KBM-7 (cell line): ENCODE results near the gene CEMIP2.
"Not testable (repeated sequence)": the region's sequence is repeated elsewhere in the genome, so short reads cannot be mapped to it uniquely, and the experiment has no call there.

Experiments used
- DNase-seq: peaks from one replicate; pipeline ENCODE4 v3.0.0-alpha.2; 2015
- in situ Hi-C: fragments of 300-500 bp; cut with MboI; formaldehyde crosslinking; loops from 2 replicates; pipeline ENCODE4 v1.14.3; 2020; ENCODE audit warnings: low sequenced_read_pairs, low pct_unique_long_range_greater_than_20kb, mixed read lengths

The CEMIP2 gene

GRCh38 chr9:71768388-71769174 lies at the start of gene CEMIP2:
CEMIP2 (minus strand) TSS chr9:71768513; CDS start chr9:71750373, 18,140 bp downstream.
- in situ Hi-C loops, result no loop called here
- DNase-seq, result peak; percentile 91

GRCh38 chr9:71816916-71817451 lies 48.7 kb upstream of the CEMIP2 start:
- DNase-seq, result peak; percentile 31
- in situ Hi-C loops, result loop anchor here (25.0 kb wide), 1 partner anchor 170 kb away; no protein-coding TSS in a partner anchor

- no peak for DNase-seq
Measured at GRCh38 chr9:71814815-71815214, 46.5 kb upstream of the CEMIP2 start.

GRCh38 chr9:71814226-71814625 lies 45.9 kb upstream of the CEMIP2 start:
- in situ Hi-C loops, result loop anchor here (25.0 kb wide), 1 partner anchor 173 kb away; no protein-coding TSS in a partner anchor
- DNase-seq, result no peak

More at GRCh38 chr9:71814815-71815214, 46.5 kb upstream of the CEMIP2 start:
- in situ Hi-C loops, result loop anchor here (25.0 kb wide), 1 partner anchor 172 kb away; no protein-coding TSS in a partner anchor

GRCh38 chr9:71812385-71812784 lies 44.1 kb upstream of the CEMIP2 start:
- no peak for DNase-seq
- in situ Hi-C loops, result loop anchor here (25.0 kb wide), 1 partner anchor 175 kb away; no protein-coding TSS in a partner anchor

- DNase-seq, result no peak
- in situ Hi-C loops, result loop anchor here (25.0 kb wide), 1 partner anchor 179 kb away; no protein-coding TSS in a partner anchor
Measured at GRCh38 chr9:71808068-71808467, 39.8 kb upstream of the CEMIP2 start.

- in situ Hi-C loops, result loop anchor here (25.0 kb wide), 1 partner anchor 180 kb away; no protein-coding TSS in a partner anchor
- peak; percentile 78 for DNase-seq
Measured at GRCh38 chr9:71806901-71807307, 38.6 kb upstream of the CEMIP2 start.

GRCh38 chr9:71805096-71805495 lies 36.8 kb upstream of the CEMIP2 start:
- DNase-seq, result not testable (repeated sequence)
- in situ Hi-C loops, result loop anchor here (25.0 kb wide), 1 partner anchor 182 kb away; no protein-coding TSS in a partner anchor

- DNase-seq, result no peak
- in situ Hi-C loops, result loop anchor here (25.0 kb wide), 1 partner anchor 185 kb away; no protein-coding TSS in a partner anchor
Measured at GRCh38 chr9:71801826-71802225, 33.5 kb upstream of the CEMIP2 start.

- in situ Hi-C loops, result no loop called here
- DNase-seq, result no peak
Measured at GRCh38 chr9:71797266-71797665, 29.0 kb upstream of the CEMIP2 start.

GRCh38 chr9:71796100-71796767 lies 27.9 kb upstream of the CEMIP2 start:
- in situ Hi-C loops, result no loop called here
- no peak for DNase-seq

- in situ Hi-C loops, result no loop called here
- DNase-seq, result no peak
Measured at GRCh38 chr9:71795097-71795813, 26.9 kb upstream of the CEMIP2 start.

GRCh38 chr9:71793386-71794105 lies 25.2 kb upstream of the CEMIP2 start:
- in situ Hi-C loops, result no loop called here
- no peak for DNase-seq

GRCh38 chr9:71791875-71792274 lies 23.6 kb upstream of the CEMIP2 start:
- in situ Hi-C loops, result no loop called here

GRCh38 chr9:71790296-71790695 lies 22.0 kb upstream of the CEMIP2 start:
- in situ Hi-C loops, result no loop called here
- no peak for DNase-seq

More at GRCh38 chr9:71791875-71792274, 23.6 kb upstream of the CEMIP2 start:
- no peak for DNase-seq

GRCh38 chr9:71783120-71783523 lies 14.8 kb upstream of the CEMIP2 start:
- in situ Hi-C loops, result no loop called here
- DNase-seq, result no peak

- DNase-seq, result no peak
- in situ Hi-C loops, result no loop called here
Measured at GRCh38 chr9:71781391-71781790, 13.1 kb upstream of the CEMIP2 start.

GRCh38 chr9:71780953-71781352 lies 12.6 kb upstream of the CEMIP2 start:
- DNase-seq, result no peak
- in situ Hi-C loops, result no loop called here
